ENCODE data around the gene METTL21C. TPM values are rescaled to one million over a fixed set of nuclear protein-coding genes. Genes with fewer than 3 reads are reported as not detected.

Gene METTL21C
- total RNA-seq, 2 donors from 2014 or later: not detected

DNA sequence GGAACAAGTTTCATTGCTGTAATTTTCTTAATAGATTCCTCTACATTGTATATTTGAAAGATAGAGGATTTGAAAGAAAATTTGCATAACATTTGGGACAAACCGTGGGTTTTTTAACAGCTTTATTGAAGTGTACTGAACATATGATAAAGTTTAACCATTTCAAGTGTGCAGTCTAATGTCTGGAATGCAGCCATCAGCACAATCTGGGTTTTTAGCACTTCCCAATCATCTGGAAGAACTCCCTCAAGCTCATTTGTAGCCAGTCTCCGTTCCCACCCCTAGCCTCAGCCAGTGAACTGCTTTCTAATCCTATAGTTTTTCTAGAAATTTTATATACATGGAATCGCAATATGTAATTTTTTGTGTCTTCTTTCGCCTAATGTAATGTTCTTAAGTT lies 12.6 kb downstream of the METTL21C start:
- DNase-seq: no peak
- peaks cover 11% of the 10 kb centered on the region for H3K4me1 ChIP-seq (ENCODE audit: control insufficient read depth, insufficient read depth, low read length)
- no peak overlapping the region for H3K27ac ChIP-seq (ENCODE audit: low read depth, low read length)
- Mint-ChIP-seq H3K36me3 (ENCODE audit: low read depth) (peaks cover 19% of the 10 kb centered on the region), H3K9me3 (no peaks in the 10 kb centered on the region), H3K27ac (no peak overlapping the region), H3K4me1 (peaks cover 6% of the 10 kb centered on the region), H3K4me3 (no peak overlapping the region), H3K27me3 (ENCODE audit: insufficient read depth) (no peaks in the 10 kb centered on the region)
- no peak overlapping the region for H3K9ac ChIP-seq (ENCODE audit: extremely low read depth, low read length, poor library complexity, severe bottlenecking)
- peaks cover 35% of the 10 kb centered on the region for H3K36me3 ChIP-seq (ENCODE audit: control insufficient read depth, insufficient read depth, low read length)
- no peaks in the 10 kb centered on the region for H3K9me3 ChIP-seq (ENCODE audit: control insufficient read depth, low read length)
- TF ChIP-seq CTCF (conservative IDR thresholded peaks at IDR 0.05): no peak
- H3K27me3 ChIP-seq (ENCODE audit: control insufficient read depth, insufficient read depth, low read length, poor library complexity, severe bottlenecking): no peaks in the 10 kb centered on the region
- WGBS, 2 experiments (ENCODE audit: insufficient coverage in 1 of 2, insufficient read length in 1 of 2): 0 to 68% methylated on average over 1 to 4 of the region's 4 CpGs
- no peak overlapping the region for H3K4me3 ChIP-seq (ENCODE audit: low read length)

DNA sequence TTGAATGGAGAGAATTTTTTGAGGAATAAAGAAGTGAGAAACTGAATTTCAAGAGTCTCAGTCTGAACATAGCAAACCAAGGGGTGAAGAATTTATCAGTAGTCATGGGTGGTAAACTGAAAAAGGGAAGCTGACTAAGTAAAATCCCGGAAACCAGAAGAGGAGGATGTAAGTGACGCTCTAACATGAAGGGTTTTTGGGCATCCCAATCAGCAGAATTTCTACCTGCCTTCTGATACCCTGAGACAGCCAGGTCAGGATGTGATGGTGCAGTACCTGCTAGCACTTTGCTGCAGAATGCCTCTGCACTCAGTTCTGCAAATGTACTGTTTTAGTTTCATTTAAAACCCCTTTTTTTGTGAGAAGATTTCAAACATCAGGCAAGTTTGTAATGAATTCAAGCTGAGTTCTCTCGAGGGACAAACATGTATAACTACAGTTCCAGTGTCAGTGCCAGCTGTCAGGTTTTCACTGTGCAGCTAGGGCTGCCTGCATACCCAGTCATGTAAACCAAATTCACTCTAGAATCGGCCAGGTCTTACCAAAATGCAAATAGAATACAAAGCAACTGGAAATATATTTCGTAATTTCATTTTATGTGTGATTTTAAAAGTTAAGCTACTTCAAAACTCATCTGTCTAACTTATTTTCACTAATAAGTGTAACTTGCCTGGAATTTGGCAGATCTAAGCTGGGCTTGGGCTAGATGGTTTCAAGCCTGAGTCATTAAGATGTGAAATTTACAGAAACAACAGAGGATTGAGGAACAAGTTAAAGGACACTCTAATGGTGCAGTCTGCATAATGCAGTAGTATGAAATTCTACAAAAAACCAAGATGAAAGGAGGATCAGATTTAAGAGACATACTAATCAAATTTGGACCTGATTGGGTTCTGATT lies 13.8 kb downstream of the METTL21C start:
- H3K27me3 ChIP-seq (ENCODE audit: control insufficient read depth, insufficient read depth, low read length, poor library complexity, severe bottlenecking): no peaks in the 10 kb centered on the region
- Mint-ChIP-seq H3K27ac (no peak overlapping the region), H3K36me3 (ENCODE audit: low read depth) (peaks cover 28% of the 10 kb centered on the region), H3K4me1 (peaks cover 6% of the 10 kb centered on the region), H3K4me3 (no peak overlapping the region), H3K9me3 (no peaks in the 10 kb centered on the region), H3K27me3 (ENCODE audit: insufficient read depth) (no peaks in the 10 kb centered on the region)
- WGBS, 2 experiments (ENCODE audit: insufficient coverage in 1 of 2, insufficient read length in 1 of 2): 88 to 100% methylated on average over 3 to 4 of the region's 5 CpGs
- no peak for TF ChIP-seq CTCF (conservative IDR thresholded peaks at IDR 0.05)
- H3K36me3 ChIP-seq (ENCODE audit: control insufficient read depth, insufficient read depth, low read length): peaks cover 46% of the 10 kb centered on the region
- no peaks in the 10 kb centered on the region for H3K9me3 ChIP-seq (ENCODE audit: control insufficient read depth, low read length)
- H3K4me1 ChIP-seq (ENCODE audit: control insufficient read depth, insufficient read depth, low read length): peaks cover 3% of the 10 kb centered on the region
- DNase-seq: no peak
- H3K4me3 ChIP-seq (ENCODE audit: low read length): no peak overlapping the region
- H3K27ac ChIP-seq (ENCODE audit: low read depth, low read length): no peak overlapping the region
- H3K9ac ChIP-seq (ENCODE audit: extremely low read depth, low read length, poor library complexity, severe bottlenecking): no peak overlapping the region

DNA sequence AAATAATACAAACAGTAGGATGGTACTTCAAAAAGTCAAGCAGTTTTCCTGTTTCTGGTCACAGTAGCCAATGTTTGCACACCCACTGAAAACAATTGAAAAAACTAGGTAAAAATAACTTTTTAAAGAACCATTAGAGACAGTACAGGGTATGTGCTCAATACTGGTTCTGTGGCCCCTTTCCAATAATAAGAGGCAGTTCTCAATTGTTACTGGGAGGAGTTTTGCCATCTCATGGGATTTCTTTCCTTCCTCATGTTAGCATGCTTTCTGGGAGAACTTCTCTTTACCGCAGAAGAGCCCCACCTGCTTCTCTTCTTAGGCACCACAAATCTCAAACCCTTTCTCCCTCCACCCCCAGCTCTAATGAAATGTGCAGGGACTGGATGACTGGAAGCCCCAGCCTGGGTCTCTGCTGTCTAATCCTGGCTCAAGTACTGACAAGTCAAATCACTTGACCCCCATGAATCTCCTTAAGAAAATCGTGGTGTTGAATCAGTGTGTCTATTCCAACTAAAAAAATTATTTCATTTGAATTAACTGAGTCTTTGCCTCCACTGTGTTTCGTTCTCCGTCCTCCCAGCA lies 14.6 kb downstream of the METTL21C start:
- Mint-ChIP-seq H3K4me3 (no peak overlapping the region), H3K27me3 (ENCODE audit: insufficient read depth) (no peaks in the 10 kb centered on the region), H3K4me1 (peaks cover 3% of the 10 kb centered on the region), H3K9me3 (no peaks in the 10 kb centered on the region), H3K27ac (no peak overlapping the region), H3K36me3 (ENCODE audit: low read depth) (peaks cover 34% of the 10 kb centered on the region)
- no peaks in the 10 kb centered on the region for H3K9me3 ChIP-seq (ENCODE audit: control insufficient read depth, low read length)
- H3K4me1 ChIP-seq (ENCODE audit: control insufficient read depth, insufficient read depth, low read length): peaks cover 3% of the 10 kb centered on the region
- no peaks in the 10 kb centered on the region for H3K27me3 ChIP-seq (ENCODE audit: control insufficient read depth, insufficient read depth, low read length, poor library complexity, severe bottlenecking)
- TF ChIP-seq CTCF (conservative IDR thresholded peaks at IDR 0.05): no peak
- DNase-seq: no peak
- H3K27ac ChIP-seq (ENCODE audit: low read depth, low read length): no peak overlapping the region
- peaks cover 55% of the 10 kb centered on the region for H3K36me3 ChIP-seq (ENCODE audit: control insufficient read depth, insufficient read depth, low read length)
- WGBS, 2 experiments (ENCODE audit: insufficient coverage in 1 of 2, insufficient read length in 1 of 2): 100% methylated on average over 1 to 2 of the region's 4 CpGs
- H3K9ac ChIP-seq (ENCODE audit: extremely low read depth, low read length, poor library complexity, severe bottlenecking): no peak overlapping the region
- H3K4me3 ChIP-seq (ENCODE audit: low read length): no peak overlapping the region

All from endodermal cell (in vitro differentiated cells).